HG02938 (cell line): ENCODE results near the gene HPCAL1.

ENCODE experiments used
- ATAC-seq: cut with Tn5 transposase; IDR thresholded peaks from one replicate; pipeline ENCODE4 v1.9.1; 2021; ENCODE audit warnings: mild to moderate bottlenecking, moderate library complexity; ENCODE audit not compliant: unreplicated experiment

Gene HPCAL1

DNA sequence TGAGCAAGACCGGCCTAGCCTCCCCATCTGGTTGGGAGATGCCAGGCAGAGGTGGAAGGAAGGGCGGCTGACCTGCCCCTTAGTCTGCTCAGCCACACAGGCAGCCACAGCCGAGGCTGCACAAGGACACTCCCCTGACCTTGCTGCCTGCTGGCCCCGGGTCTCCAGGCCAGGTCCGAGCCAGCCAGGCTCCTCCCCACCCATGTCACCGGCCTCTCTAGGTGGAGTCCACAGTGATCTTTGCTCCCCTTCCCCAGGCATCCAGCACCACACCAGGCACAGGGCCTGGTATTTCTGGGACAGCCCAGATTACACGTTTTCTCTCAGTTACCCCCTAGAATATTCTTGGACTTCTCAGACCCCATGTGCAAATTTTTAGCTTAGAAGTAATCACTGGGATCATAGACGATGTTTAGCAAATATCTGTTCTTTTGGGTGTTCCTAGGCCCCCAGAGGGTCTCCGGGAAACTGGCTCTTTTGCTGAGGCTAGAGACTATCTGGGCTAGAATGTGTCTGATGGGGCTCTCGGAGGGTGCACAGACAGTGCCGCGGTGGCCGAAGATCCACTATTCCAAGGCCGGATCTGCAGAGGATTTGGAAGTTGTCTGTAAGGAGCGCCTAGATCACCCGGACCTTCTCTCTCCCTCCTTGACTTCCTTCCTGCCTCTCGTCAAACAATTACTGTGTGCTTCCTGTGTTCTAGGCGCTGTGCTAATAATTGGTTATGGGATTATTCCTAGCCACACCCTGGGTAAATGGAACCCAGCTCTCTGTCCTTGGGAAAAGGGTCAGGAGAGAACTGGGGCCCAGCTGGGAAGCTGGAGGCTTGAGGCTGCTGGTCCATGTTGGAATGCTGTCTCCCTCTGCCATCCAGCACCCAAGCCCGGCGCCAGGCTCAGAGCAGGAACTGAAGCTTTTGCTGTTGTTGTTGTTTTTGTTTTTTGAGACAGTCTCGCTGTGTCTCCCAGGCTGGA, 98.6 kb downstream of the HPCAL1 start:
- ATAC-seq, result no peak

DNA sequence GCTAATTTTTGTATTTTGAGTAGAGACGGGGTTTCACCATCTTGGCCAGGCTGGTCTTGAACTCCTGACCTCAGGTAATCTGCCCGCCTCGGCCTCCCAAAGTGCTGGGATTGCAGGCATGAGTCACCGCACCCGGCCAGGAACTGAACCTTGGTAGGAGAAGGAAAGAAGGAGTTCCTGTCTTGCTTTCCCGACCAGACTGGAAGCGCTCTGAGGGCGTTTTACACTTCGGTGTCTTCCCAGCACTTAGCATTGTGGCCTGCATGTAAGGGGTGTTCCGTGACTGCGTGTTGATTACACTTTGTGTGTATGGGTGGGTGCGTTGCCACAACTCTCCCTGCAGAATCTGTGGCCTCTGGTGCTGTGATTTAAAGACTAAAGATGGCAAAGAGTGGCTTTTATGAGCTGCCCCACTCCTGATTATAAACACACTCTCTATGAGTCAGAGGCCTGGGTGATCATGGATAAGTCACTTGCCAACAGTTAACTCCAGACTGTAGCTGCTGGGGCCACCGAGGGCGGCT, 99.4 kb downstream of the HPCAL1 start:
- ATAC-seq, result no peak

DNA sequence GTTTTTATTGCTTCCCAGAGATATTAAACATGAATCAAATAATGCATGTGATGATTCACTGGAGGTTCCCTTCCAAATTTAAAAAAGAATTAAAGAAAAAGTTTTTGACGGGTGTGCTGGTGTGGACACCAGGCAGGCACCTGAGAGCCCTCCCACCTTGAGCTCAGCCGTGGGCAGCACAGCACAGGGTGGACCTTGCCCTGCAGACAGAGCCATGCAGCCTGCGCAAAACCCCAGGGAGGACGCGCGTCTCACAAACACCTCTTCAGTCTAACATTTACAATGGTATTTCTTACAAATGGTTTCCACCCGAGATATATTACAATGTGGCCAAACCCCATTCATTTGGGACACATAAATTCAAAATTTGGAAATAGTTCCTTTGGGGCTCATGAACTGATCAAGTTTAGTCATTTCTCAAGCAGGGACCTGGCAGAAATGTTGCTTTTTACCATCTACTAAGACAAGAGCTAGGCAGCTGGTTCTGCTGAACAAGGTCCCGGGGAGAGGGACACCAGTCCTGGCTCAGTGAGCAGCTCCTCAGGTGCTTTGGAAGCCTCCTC, 100.0 kb downstream of the HPCAL1 start:
- no peak for ATAC-seq

DNA sequence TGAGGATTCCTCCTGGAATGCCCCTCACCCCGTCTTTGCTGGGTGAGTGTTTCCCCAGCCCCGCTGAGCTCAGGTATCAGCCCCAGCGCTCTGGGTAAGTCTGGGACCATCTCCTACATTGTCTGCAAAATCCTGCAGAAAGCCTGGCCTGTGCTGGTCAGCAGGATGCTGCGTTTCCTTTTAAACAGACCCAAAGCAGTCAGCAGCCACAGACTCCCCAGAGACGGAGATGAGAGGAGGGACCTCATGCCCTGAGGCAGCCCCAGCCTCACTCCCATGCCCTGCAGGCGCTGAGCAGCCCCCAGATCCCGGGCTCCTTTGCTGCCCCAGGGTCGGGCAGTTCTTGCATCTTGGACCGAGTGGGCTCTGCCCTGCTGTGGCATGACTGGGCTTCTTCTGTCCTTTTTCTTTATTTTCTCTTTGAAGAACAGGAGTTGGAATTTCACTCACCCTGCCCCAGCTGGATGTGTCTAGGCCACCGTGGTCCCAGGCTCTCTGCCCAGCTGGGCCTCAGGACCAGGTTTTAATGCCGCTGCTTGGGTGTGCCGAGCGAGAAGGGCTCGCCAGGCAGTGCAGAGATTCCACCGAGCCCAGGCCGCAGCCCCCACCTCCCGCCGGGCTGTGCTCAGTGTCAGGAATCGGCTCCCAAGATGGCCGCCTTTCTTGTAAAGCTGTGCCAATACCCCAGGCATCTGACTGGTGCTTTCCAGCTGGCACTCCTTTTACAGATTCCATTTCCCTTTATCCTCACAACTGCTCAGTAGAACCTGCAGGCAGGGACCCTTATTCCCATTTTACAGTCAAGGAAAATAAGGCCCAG, 101.8 kb downstream of the HPCAL1 start:
- no peak for ATAC-seq

DNA sequence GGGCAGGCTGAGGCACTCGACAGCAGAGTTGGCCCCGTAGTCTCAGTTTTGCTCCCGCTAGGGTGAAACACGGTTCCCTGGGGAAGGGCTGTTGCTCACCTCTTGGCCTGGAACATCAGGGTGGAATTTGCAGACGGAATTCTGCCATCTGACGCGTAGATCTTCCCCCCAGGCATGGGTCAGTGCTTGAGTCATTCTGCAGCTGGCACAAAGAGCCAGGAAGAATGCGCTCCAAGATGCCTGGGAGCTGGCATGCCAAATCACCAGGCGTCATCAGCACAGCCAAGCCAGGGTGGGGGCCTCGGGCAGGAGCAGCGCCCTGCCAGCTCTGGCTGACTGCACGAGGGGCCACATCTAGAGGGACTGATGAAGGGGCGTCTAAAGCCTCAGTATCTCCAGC, 102.7 kb downstream of the HPCAL1 start:
- ATAC-seq, result no peak

DNA sequence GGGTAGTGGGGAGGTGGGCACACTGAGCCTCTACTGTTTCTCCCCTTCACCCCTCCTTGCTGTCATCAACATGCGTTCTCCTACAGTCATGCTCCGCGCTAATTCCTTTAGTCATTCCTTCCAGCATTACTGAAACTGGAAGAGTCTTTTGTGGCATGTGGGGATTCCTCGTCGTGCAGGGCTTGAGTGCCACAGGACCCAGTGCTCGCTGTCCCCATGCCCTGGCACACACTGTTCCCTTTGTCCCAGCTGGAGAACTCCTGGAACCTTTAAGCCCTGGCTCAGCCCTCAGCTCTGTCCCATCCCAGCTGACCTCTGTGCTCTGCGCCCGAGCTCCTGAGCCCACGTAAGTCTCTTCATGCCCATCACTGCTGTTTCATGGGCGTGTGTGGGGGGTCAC, 103.3 kb downstream of the HPCAL1 start:
- no peak for ATAC-seq

DNA sequence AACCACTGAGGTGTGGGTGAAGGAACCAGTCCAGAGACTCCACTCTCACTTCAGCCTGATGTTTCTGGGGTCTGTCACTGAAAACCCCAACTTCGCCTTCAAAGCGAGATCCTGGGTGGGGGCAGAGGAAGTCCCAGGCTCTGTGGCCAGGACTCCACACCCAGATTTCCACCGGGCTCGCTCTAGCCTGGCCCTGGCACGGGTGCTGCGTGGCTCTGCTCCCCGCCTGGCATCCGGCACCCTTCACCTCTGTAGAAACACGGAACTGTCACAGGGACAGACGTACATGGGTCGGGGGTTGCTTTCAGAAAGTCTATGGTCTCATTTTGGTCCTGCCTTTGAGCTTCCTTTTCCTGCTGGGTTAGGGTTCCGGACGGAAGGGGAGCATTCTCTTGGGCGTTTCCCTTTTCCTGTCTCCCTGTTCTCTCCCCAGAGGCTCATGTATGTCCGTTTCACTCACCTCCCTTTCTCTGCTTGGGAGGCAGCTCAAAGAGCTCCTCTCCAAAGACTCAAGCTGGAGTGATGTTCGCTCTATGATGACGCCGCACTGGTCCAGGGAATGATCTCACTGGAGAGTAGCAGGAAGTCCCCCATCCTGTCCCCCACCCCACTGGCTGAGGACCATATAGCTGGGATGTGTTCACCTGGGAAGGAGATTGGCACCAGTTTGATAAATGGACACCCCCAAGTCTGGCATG, 103.9 kb downstream of the HPCAL1 start:
- ATAC-seq, result no peak

DNA sequence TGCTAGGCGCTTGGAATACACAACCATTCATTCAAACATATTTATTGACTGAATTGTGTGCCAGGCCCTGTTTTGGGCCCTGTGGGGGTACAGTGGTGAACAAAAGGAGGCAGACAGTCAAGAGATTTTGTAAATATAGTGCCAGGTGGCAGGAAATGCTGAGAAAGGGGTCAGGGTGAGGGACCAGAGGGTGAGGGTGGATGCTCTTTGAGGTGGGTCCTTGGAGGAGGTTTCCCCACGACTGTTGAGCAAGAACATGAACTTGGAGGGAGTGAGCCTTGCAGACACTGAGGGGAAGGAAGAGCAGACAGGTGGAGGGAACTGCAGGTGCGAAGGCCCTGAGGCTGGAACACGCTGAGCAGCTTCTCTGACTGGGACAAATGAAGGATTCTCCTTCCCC, 104.7 kb downstream of the HPCAL1 start:
- no peak for ATAC-seq

DNA sequence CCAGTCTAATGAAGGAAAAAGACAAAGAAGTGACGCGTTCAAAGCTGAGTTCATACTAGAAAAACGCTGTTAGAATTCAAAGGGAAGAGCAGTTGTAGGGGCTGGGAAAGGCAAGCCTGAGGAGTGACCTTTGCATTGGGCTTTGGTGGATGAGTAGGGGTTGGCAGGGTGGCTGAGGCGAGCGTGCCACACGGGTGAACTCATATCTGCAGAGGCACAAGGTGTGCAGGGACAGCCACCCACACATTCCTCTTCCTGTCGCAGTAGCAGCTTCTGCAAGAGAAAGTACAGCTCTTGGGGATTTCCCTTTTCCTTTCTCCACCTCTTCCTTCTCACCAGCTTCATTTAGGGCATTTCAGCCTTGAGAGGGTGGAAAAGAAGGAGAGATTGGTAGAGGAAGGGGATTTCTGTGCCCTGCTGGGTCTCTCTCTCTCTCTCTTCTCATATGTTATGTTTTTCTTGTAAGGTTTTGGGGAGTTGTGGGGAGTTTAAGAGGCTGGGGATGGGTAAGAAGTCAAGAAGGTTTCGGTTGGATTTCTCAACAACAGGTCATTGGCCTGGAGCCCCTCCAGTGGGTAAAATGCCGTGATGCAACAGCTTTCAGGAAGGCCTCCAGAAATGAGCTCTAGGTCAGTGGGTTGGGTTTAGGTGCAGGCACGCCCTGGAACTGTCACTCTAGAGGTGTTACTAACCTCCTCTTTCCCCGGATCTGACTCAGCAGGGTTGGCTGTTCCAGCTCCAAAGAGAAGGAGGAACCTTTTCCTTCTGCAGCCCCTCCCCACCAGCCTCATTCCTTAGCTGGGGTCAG, 105.3 kb downstream of the HPCAL1 start:
- ATAC-seq, result peak; percentile 53

DNA sequence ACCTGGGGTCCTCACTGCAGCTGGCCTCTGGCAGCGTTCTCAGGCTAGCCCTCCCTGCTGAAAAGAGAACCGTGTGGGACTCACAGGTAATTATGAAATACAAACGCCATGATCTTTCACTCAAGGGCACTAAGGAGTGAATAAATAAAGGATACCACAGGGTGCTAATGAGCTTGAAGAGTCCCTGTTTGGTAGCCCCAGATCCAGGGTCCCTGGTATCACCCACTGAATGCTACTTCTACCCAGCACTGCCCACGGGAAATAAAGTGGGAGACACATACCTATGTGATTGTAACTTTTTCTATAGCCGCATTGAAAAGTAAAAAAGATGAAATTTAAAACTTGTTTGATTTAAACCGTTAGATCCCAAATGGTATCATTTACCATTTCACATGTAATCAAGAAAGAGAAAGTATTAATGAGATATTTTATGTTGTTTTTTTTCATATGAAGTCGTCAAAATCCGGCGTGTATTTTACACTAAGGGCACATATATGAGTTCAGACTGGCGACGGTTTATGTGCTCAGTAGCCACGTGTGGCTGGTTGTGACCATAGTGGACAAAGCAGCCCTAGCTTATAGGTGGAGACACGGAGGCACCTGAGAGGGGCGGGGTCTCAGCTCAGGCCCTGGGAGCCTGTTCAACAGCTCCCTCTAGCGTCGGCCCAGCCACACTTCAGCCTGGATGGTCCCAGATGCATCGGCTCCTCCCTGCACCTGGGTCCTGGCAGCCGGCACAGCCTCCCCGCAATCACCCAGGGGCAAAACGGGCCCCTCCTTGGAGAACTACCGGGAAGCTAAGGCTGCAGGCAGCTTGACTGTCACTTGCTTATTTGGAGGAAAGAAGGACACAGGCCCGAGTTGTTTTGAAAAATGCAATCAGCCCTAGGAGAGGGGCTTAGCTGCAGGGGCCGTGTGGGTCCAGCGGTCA, 106.2 kb downstream of the HPCAL1 start:
- ATAC-seq, result peak; percentile 41

DNA sequence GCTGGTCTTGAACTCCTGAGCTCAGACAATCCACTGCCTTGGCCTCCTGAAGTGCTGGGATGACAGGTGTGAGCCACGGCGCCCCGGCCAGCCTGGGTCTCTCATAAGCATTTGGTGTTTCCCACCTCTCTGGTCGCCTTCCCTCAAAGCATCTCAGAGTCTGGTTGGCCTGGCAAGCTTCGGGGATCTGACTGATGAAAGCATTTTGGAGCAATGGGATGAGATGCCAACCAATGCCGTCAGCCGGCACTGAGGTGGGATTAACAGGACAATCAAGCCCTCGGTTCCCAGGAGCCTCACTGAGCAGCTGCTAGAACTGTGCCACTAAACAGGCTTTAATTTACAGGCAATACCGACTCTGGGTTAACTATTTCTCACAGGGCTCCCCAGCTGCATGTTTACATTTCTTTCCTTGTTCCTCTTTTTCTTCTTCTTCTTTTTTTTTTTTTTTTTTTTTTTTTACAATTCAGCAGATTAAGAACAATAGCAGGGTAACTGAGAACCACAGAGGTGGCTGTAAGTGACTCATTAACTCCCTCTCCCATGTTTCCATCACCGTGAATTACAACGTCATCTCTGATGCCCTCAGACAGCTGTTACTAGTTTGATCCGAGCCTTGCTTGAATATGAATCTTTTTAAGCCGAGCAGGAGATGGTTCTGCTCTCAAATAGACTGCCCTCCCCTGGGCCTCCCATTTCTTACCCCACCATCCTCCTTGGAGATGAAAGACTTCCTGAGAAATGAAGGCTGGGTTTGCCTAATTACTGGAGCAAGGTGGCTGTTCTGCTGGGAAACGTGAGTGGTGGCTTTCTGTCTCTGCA, 107.5 kb downstream of the HPCAL1 start:
- peak; percentile 55 for ATAC-seq

DNA sequence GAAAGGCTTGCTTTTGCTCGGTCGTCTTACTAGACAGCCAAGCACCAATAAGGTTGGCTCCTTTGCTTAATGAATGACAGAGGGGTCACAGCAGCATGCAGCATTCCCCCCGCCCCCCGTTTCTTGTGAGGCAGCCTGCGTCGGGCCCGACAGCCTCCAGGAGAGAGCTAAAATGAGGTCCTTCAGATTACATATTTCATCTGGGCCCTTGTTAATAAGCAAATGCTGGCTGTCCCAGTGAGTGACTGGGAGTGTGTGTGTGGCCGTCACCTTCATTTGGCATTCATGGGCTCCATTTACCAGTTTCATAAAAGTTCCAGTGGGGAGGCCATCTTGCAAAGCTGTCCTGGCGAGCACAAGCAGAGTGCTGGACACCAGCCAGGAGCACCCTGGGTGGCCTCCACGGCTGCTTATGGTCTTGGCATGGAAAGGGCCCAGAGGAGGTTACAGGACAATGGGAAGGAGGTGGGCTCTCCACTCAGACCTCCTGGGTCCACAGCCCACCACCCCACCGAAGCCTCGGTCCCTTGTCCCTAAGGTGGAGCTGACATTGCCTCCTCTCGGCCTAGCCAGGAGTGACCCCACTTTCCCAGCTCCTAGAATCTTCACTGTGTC, 108.2 kb downstream of the HPCAL1 start:
- no peak for ATAC-seq

DNA sequence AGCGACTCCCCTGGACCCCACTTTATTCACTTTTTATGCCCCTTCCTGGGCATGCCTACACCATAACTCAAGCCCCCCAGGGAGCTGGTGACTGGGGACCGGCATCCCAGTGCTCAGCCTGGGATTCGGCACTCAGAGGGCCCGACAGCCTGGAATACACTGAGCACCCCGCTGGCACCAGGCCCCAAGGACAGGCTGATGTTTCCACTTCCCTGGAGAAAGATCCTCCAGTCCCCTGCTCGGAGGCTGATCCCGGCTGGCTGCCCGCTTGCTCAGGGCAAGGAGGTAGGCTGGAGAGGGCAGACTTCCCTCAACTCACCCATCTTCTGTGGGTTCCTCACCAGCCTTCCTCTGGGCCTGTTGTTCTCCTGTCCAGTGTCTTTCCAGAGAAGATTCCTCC, 108.9 kb downstream of the HPCAL1 start:
- ATAC-seq, result no peak

DNA sequence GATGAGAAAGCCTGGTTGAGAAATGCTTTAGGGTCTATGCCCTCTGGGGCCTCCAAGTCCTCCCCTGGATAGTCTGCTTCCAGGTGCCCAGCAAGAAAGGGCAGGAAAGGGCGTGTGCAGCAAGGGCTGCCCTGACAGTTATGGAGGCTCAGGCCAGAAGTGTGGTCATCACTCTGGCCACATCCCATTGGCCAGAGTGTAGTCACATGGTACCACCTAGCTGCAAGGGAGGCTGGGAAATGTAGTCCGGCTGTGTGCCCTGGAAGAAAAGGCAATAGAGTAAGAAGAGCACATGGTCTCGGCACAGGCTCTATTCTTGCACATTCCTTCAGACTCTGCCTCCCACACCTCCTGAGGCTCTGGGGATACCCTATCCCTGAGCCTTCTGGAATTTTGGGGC, 109.7 kb downstream of the HPCAL1 start:
- no peak for ATAC-seq

DNA sequence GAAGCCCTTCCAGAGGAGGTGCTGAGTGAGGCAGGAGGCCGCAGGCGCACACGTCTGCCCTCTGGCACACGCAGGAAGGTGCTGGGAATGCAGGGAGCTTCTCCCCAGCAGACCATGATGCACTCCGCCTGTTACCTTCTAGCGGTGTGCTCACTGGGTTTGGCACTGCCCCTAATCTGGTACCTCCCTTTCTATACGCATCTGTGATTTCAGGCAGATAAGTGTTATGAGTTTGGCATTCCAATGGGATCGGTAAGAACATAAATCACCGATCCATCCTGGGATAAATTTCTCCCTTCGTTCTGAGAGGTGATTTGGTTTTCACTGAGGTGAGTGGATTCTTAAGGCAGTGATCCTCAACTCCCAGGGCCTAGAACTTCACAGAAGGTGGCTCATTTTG, 110.8 kb downstream of the HPCAL1 start:
- ATAC-seq, result no peak

DNA sequence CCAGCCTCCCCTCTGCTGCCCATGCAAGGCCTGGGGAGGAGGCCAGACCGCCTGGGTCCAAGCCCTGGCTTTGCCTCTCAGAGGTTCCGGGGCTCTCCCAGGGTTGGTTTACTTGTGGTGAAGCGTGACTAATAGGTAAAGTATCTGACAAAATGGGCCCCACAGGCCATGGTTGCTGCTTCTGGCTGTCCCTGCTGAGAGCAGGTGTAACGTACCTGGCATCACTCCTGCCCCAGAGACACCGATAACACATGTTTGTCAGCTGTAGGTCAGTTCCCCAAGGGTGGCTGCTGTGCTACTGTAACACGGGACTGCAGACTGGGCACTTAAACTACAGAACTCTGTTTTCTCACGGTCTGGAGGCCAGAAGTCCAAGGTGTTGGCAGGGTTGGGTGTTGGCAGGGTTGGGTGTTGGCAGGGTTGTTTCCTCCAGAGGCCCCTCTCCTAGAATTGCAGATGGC, 111.3 kb downstream of the HPCAL1 start:
- ATAC-seq, result no peak

DNA sequence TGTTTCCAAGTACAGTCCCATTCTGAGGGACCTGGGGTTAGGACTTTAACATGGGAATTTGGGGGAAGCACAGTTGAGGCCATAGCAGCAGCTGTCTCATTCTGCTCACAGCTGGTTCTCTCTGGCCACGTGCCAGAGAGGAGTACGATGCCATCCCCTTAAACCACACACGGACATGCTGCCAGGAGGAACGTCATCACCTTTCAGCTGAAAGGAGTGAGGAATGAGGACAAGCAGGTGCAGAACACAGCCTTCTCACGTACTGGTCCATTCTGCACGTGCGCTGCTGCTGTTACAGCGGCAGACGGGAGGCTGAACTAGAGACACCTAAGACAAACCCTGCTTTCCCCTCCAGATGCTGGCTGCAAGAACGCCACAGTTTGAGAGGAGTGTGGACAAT, 111.9 kb downstream of the HPCAL1 start:
- no peak for ATAC-seq
